Neutrophil (primary cell): Measurements from ENCODE around the gene RDM1.

Experiments
- H3K27ac ChIP-seq: fragments of 200-600 bp; sonication (generic); 2 replicates; pipeline ENCODE4 v1.5.1; 2016; ENCODE audit warnings: mild to moderate bottlenecking, moderate library complexity
- H3K27me3 ChIP-seq: fragments of 200-600 bp; sonication (generic); 2 replicates; pipeline ENCODE4 v1.6.0; 2016; ENCODE audit warnings: mild to moderate bottlenecking
- H3K36me3 ChIP-seq: fragments of 200-600 bp; sonication (generic); 2 replicates; pipeline ENCODE4 v1.5.1; 2017
- H3K4me1 ChIP-seq, 2 experiments: fragments of 200-600 bp in 1 of 2; sonication (generic) in 1 of 2; 1 replicate in 1 of 2; 2 replicates in 1 of 2; pipeline versions ENCODE4 v1.5.1 to v1.6.1; 2013 to 2016; ENCODE audit warnings: low read depth in 1 of 2, low read length in 1 of 2, mild to moderate bottlenecking in 1 of 2, moderate library complexity in 1 of 2; ENCODE audit not compliant: control insufficient read depth in 1 of 2, insufficient read depth in 1 of 2
- H3K4me3 ChIP-seq, 2 experiments: fragments of 200-600 bp in 1 of 2; sonication (generic) in 1 of 2; 1 replicate in 1 of 2; 2 replicates in 1 of 2; pipeline ENCODE4 v1.5.1; 2013 to 2016; ENCODE audit warnings: low read depth in 1 of 2, low read length in 1 of 2, mild to moderate bottlenecking in 1 of 2, moderate library complexity in 1 of 2
- H3K9me3 ChIP-seq: fragments of 200-600 bp; sonication (generic); 2 replicates; pipeline ENCODE4 v1.5.1; 2016
- TF ChIP-seq, protein P1 (sequence below): fragments of 200-600 bp; sonication (generic); IDR thresholded peaks from 2 replicates; pipeline ENCODE4 v1.5.1; 2016; ENCODE audit warnings: antibody characterized with exemption

The RDM1 gene

GRCh38 chr17:35870906-35871819 is 59.4 kb downstream of the RDM1 start:
- no peaks in the 10 kb centered on the region for H3K27me3 ChIP-seq

DNA sequence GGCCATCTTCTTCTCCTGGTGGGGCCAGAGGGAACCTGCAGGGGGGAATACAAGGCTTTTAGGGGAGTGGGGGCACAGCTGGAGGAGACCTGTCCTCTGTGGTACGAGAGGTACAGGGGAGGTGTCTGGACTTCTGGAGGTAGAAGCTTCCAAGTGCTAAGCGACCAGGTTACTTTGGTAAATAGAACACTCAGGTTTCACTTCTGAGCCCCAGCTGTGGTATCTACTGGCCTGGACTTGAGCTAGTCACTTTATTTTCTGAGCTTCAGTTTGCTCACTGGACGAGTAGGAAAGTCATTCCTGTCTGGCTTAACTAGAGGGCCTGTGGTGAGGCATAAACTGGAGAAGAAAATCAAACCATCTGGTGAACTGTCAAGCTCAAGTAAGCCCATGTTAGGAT is 61.8 kb downstream of the RDM1 start, which contains the start of gene HEATR9:
Gene HEATR9, minus strand, starts transcription at position 155 of the 400 bp plus-strand sequence. Its CDS starts 149 bp downstream, at position 6.
- no peaks in the 10 kb centered on the region for H3K4me1 ChIP-seq
- TF ChIP-seq, protein P1, sequence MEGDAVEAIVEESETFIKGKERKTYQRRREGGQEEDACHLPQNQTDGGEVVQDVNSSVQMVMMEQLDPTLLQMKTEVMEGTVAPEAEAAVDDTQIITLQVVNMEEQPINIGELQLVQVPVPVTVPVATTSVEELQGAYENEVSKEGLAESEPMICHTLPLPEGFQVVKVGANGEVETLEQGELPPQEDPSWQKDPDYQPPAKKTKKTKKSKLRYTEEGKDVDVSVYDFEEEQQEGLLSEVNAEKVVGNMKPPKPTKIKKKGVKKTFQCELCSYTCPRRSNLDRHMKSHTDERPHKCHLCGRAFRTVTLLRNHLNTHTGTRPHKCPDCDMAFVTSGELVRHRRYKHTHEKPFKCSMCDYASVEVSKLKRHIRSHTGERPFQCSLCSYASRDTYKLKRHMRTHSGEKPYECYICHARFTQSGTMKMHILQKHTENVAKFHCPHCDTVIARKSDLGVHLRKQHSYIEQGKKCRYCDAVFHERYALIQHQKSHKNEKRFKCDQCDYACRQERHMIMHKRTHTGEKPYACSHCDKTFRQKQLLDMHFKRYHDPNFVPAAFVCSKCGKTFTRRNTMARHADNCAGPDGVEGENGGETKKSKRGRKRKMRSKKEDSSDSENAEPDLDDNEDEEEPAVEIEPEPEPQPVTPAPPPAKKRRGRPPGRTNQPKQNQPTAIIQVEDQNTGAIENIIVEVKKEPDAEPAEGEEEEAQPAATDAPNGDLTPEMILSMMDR, result no peak
- no peak within 1 kb of the TSS for H3K4me3 ChIP-seq
- H3K27me3 ChIP-seq, result no peaks in the 10 kb centered on the region
- H3K9me3 ChIP-seq, result no peaks in the 10 kb centered on the region
- no peaks in the 10 kb centered on the region for H3K36me3 ChIP-seq
- no peak within 1 kb of the TSS for H3K27ac ChIP-seq

More at GRCh38 chr17:35870906-35871819, 59.4 kb downstream of the RDM1 start:
- H3K4me3 ChIP-seq, result no peak overlapping the region
- no peaks in the 10 kb centered on the region for H3K36me3 ChIP-seq
- H3K9me3 ChIP-seq, result no peaks in the 10 kb centered on the region
- H3K27ac ChIP-seq, result no peak overlapping the region
- no peaks in the 10 kb centered on the region for H3K4me1 ChIP-seq
- TF ChIP-seq, protein P1, result no peak
